Kidney glomerular epithelial cell (primary cell): ENCODE data around the gene TDRD10.
A peak's percentile ranks its signal among the peaks of the same experiment; 100 is the strongest.

Experiments used
- DNase-seq: peaks from one replicate; lab custom pipeline; 2025; lab: John Stamatoyannopoulos, UW

TDRD10 gene, protein sequence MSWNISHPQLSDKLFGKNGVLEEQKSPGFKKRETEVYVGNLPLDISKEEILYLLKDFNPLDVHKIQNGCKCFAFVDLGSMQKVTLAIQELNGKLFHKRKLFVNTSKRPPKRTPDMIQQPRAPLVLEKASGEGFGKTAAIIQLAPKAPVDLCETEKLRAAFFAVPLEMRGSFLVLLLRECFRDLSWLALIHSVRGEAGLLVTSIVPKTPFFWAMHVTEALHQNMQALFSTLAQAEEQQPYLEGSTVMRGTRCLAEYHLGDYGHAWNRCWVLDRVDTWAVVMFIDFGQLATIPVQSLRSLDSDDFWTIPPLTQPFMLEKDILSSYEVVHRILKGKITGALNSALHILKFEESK

GRCh38 chr1:154502066-154502743, at the start of gene TDRD10, which contains the start of gene SHE:
Gene TDRD10 (plus strand): TSS chr1:154502219. CDS start chr1:154506904, 4,685 bp downstream.
Gene SHE (minus strand): TSS chr1:154502412. CDS start chr1:154502026, 386 bp downstream.
- no peak for DNase-seq

- DNase-seq: no peak
Measured at GRCh38 chr1:154453161-154453560, 48.9 kb upstream of the TDRD10 start.

DNA sequence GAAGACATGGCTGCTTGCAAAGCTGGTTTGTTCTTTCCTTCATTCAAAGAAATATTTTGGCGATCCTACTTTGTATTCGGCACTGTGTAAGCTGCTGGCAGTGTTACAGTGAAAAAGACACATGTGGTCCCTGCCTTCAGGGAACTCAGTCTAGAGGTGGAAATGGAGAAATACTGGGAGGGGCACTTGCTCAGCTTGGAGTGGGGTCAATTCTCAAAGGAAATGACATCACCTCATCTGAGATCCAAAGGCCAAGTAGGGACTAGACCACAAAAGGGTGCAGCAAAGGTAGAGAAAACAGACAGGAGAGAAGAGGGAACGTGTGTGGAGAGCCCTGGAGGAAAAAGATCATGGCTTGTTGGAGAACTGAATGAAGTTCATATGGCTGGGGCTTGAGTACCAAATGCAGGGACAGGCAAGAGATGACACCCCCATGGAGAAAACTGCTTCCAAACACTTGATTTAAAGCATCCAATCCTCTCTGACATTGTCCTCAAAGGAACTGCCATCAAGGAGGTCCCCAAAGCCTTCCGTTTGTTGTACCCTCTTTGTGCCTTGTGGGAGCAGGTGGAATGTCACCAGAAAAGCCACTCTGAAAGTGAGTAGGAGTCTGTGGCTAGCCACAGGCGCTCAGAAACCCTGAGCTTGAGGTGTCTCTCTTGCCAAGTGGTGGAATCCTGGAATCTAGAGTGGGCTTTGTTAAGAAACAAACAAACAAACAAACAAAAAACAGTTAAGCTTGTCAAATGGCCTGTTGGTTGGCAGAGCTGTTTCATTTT, 48.3 kb upstream of the TDRD10 start:
- DNase-seq: no peak

DNA sequence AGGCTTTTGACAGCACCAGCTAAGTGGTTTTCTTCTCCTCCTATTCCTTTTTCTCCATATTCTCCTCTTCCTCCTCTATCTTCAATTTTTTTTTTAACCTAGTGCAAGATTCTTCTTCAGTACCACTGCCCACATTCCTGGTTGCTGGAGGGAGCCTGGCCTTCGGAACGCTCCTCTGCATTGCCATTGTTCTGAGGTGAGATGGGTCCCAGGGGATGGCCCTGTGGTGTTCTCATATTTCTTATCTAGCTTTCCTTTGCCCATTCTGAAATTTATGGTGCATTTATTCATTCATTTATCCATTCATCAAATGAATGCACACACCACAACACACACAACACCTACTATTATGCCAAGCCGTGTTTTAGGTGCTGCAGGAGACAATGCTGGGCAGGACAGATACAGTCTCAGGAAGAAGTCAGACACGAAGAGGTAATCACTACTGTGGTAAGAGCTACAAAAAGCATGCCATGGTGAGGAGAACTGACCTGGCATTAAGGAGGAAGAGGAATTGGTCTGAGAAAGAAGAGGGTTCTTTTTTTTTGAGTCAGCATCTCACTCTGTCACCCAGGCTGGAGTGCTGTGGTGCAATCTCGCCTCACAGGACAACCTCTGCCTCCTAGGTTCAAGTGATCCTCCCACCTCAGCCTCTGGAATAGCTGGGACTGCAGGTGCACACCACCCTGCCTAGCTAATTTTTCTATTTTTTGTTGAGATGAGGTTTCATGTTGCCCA, 47.5 kb upstream of the TDRD10 start:
- DNase-seq: no peak

- no peak for DNase-seq
Measured at GRCh38 chr1:154456631-154457030, 45.4 kb upstream of the TDRD10 start.

- no peak for DNase-seq
Measured at GRCh38 chr1:154459080-154459479, 42.9 kb upstream of the TDRD10 start.

GRCh38 chr1:154460695-154461260, 41.2 kb upstream of the TDRD10 start:
- DNase-seq: no peak

GRCh38 chr1:154463512-154463990, 38.5 kb upstream of the TDRD10 start:
- no peak for DNase-seq

GRCh38 chr1:154465621-154466195, 36.3 kb upstream of the TDRD10 start:
- DNase-seq: no peak

DNA sequence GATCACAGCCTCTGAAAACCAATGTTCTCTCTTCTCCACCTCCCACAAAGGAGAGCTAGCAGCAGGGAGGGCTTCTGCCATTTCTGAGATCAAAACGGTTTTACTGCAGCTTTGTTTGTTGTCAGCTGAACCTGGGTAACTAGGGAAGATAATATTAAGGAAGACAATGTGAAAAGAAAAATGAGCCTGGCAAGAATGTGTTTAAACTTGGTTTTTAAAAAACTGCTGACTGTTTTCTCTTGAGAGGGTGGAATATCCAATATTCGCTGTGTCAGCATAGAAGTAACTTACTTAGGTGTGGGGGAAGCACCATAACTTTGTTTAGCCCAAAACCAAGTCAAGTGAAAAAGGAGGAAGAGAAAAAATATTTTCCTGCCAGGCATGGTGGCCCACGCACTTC, 35.8 kb upstream of the TDRD10 start:
- DNase-seq: no peak

DNA sequence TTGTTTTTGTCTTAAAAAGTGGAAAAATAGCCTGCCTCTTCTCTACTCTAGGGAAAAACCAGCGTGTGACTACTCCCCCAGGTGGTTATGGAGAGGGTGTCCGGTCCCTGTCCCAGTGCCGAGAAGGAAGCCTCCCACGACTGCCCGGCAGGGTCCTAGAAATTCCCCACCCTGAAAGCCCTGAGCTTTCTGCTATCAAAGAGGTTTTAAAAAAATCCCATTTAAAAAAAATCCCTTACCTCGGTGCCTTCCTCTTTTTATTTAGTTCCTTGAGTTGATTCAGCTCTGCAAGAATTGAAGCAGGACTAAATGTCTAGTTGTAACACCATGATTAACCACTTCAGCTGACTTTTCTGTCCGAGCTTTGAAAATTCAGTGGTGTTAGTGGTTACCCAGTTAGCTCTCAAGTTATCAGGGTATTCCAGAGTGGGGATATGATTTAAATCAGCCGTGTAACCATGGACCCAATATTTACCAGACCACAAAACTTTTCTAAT, 35.0 kb upstream of the TDRD10 start:
- DNase-seq: no peak

- no peak for DNase-seq
Measured at GRCh38 chr1:154467434-154468102, 34.5 kb upstream of the TDRD10 start.

GRCh38 chr1:154468535-154469250, 33.3 kb upstream of the TDRD10 start:
- DNase-seq: no peak

GRCh38 chr1:154469844-154470560, 32.0 kb upstream of the TDRD10 start:
- no peak for DNase-seq

DNA sequence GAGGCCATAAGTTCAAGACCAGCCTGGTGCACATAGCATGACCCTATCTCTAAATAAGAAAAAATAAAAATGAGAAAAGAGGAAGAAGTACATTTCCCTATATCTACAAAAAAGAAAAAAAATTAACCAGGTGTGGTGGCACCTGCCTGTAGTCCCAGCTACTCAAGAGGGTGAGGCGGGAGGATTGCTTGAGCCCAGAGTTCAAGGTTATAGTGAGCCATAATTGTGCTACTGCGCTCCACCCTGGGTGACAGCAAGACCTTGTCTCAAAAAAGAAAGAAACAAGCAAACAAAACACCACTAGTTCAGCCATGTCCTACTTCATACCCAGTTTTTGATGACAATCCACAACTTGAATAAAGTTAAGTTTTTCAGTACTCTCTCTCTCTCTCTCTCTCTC, 30.7 kb upstream of the TDRD10 start:
- no peak for DNase-seq

GRCh38 chr1:154474802-154475201, 27.2 kb upstream of the TDRD10 start:
- DNase-seq: peak; percentile 87

- DNase-seq: no peak
Measured at GRCh38 chr1:154476791-154477190, 25.2 kb upstream of the TDRD10 start.

DNA sequence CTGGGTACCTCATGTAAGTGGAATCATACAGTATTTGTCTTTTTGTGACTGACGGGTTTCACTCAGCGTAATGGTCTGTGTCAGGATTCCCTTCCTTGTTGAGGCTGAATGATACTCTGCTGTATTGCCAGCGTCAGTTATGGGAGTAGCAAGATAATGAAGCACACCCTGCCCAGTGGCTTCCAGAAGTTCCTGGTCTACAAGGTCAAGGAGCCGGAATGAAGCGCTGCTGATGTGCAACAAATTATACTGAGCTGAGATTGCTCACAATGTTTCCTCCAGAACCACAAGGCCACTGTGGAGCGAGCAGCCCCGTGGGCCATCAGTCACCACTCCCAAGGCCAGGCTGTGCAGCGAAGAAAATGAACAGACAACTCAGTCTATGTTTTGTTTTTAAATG, 24.0 kb upstream of the TDRD10 start:
- DNase-seq: no peak

DNA sequence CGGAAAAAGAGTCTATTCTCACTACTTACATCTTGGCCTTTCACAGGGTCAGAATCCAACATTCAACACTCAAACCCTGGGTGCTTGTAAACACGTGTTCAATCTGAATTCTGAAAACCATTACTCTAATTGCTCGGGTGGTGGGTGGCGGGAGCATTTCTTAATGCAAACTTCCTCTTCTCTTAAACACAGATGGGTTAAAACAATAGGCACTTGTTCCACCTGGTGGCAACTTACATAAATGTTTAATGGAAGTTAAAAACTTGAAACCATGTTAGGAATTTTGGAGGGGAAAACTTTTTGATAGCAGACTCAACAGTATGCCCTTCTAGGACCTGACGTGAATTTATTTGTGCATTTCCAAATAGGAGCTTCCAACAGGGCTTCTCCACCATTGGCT, 23.4 kb upstream of the TDRD10 start:
- DNase-seq: no peak
